Body of pancreas (tissue), 4 donors: Measurements from ENCODE around the gene ITPR2. TPM values are rescaled to one million over a fixed set of nuclear protein-coding genes. Genes with fewer than 3 reads are reported as not detected.
A peak's percentile ranks its signal among the peaks of the same experiment; 100 is the strongest.
"Not testable (repeated sequence)": the region's sequence is repeated elsewhere in the genome, so short reads cannot be mapped to it uniquely, and the experiment has no call there.

ENCODE experiments used
- ATAC-seq: fragments of 150-250 bp; one replicate; pipeline ENCODE4 v1.9.1; 2016
- DNase-seq, 4 donors: peaks; one replicate each; pipeline ENCODE4 v3.0.0-alpha.2; 2019
- H3K27ac ChIP-seq, 4 donors: fragments of 200-600 bp; sonication (generic); 1 replicate in 3 of 4; 2 replicates in 1 of 4; pipeline versions ENCODE4 v1.5.1 to v1.6.1; 2016 to 2019; ENCODE audit warnings: mild to moderate bottlenecking in 1 of 4, mixed read lengths in 1 of 4, moderate library complexity in 1 of 4
- H3K27me3 ChIP-seq, 2 donors: fragments of 200-600 bp; sonication (generic); one replicate each; pipeline ENCODE4 v1.6.0; 2016; ENCODE audit warnings: mild to moderate bottlenecking in 1 of 2
- H3K36me3 ChIP-seq, 2 donors: fragments of 200-600 bp; sonication (generic); replicated peaks in 1 of 2; 2 replicates each; pipeline ENCODE4 v1.5.1; 2016; ENCODE audit warnings: low read depth in 2 of 2; ENCODE audit not compliant: insufficient read depth in 1 of 2
- H3K4me1 ChIP-seq: fragments of 200-600 bp; sonication (generic); one replicate; pipeline ENCODE4 v1.6.0; 2016
- H3K4me3 ChIP-seq, 2 donors: fragments of 200-600 bp; sonication (generic); 1 replicate in 1 of 2; 2 replicates in 1 of 2; pipeline ENCODE4 v1.5.1; 2016 to 2019
- H3K9me3 ChIP-seq, 3 donors: fragments of 200-600 bp; sonication (generic); 1 replicate in 2 of 3; 2 replicates in 1 of 3; pipeline ENCODE4 v1.5.1; 2016
- POLR2A ChIP-seq, 3 donors: fragments of 450-650 bp; IDR thresholded peaks; one replicate each; pipeline ENCODE4 v1.6.1; 2016; ENCODE audit warnings: antibody characterized with exemption in 3 of 3, mild to moderate bottlenecking in 2 of 3
- WGBS, 2 donors: methylation state at CpG; one replicate each; pipeline ENCODE4 v1.1.5; 2017; 5-methylcytosine and 5-hydroxymethylcytosine counted together
- intact Hi-C: fragments of 100-400 bp; cut with DNase I; formaldehyde crosslinking; loops from one replicate; pipeline ENCODE4 v1.15.1; 2023
- total RNA-seq, 2 donors: library from RNA; depleted of rRNA; stranded (reverse); fragments of >200 nt; gene quantifications; one replicate each; pipeline ENCODE4 v1.1.0, GENCODE V29; 2016
- TF ChIP-seq, protein P1 (sequence below), 7 experiments: fragments of 450-650 bp in 4 of 7; fragments of 200-600 bp in 3 of 7; sonication (generic) in 3 of 7; IDR thresholded peaks; one replicate each; pipeline ENCODE4 v1.5.1; 2016 to 2019; ENCODE audit warnings: antibody characterized with exemption in 7 of 7

The ITPR2 gene
- total RNA-seq, 2 donors from 2014 or later: 37.4 to 92.9 TPM

- Histone ChIP-seq H3K27me3 (no peaks in the 10 kb centered on the region), H3K27ac (peak overlapping the region in 2 of 4 donors; percentile 54 to 59), H3K9me3 (no peaks in the 10 kb centered on the region), H3K4me3 (no peak overlapping the region), H3K36me3 (no peaks in the 10 kb centered on the region), H3K4me1 (peaks cover 9% of the 10 kb centered on the region)
- intact Hi-C loops: no loop called here
- DNase-seq (peak; percentile 24 to 59 (median 42)), ATAC-seq (peak; percentile 88)
- WGBS, 2 donors: 53 to 58% methylated on average over 5 of the region's 5 CpGs
- no peak for TF ChIP-seq POLR2A (IDR thresholded peaks at IDR 0.05)
- TF ChIP-seq, protein P1, sequence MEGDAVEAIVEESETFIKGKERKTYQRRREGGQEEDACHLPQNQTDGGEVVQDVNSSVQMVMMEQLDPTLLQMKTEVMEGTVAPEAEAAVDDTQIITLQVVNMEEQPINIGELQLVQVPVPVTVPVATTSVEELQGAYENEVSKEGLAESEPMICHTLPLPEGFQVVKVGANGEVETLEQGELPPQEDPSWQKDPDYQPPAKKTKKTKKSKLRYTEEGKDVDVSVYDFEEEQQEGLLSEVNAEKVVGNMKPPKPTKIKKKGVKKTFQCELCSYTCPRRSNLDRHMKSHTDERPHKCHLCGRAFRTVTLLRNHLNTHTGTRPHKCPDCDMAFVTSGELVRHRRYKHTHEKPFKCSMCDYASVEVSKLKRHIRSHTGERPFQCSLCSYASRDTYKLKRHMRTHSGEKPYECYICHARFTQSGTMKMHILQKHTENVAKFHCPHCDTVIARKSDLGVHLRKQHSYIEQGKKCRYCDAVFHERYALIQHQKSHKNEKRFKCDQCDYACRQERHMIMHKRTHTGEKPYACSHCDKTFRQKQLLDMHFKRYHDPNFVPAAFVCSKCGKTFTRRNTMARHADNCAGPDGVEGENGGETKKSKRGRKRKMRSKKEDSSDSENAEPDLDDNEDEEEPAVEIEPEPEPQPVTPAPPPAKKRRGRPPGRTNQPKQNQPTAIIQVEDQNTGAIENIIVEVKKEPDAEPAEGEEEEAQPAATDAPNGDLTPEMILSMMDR (IDR thresholded peaks at IDR 0.05): no peak
These were observed 513.5 kb downstream of the ITPR2 start for GRCh38 chr12:26319511-26319910.

GRCh38 chr12:26318661-26319068 is 514.3 kb downstream of the ITPR2 start:
- H3K27ac ChIP-seq: peak overlapping the region in 2 of 4 donors; percentile 54 to 59
- H3K36me3 ChIP-seq: no peaks in the 10 kb centered on the region
- 66 to 84% methylated on average over 4 to 5 of the region's 5 CpGs for WGBS, 2 donors
- no peak for TF ChIP-seq POLR2A (IDR thresholded peaks at IDR 0.05)
- TF ChIP-seq, protein P1 (IDR thresholded peaks at IDR 0.05): no peak
- peak; percentile 51 for ATAC-seq
- H3K27me3 ChIP-seq: no peaks in the 10 kb centered on the region
- H3K4me3 ChIP-seq: no peak overlapping the region
- peaks cover 9% of the 10 kb centered on the region for H3K4me1 ChIP-seq
- intact Hi-C loops: no loop called here
- peak in 3 of 4 donors; percentile 29 to 53 (median 34) for DNase-seq
- no peaks in the 10 kb centered on the region for H3K9me3 ChIP-seq

DNA sequence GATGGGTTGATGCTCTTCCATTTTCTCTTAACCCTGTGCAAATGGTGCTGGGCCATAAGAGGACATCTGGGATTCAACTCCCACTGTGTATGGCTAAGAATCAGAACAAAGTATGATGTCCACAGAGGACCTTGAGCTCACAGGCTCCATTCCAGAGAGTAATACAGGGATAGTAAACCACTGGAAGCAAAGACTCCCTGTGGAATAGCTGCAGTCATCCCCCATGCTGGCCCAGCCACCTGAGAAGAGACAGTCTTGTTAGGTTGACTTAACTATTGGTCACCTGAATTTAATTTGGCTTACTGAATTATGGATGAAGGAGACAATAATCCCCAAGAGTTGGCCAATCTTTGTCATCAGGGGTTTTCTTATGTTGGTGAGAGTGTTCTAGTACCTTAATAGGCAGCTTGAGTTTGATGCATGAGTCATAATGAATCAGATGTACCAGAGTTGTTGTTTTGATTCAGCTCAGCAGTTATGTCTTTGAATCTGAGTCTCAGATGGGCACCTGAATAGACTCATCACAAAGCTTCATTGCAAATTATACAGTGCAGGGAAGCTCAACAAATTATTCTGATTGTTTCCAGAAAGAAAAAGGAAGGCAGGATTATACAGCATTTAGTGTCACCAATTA is 514.9 kb downstream of the ITPR2 start:
- no peaks in the 10 kb centered on the region for H3K9me3 ChIP-seq
- TF ChIP-seq, protein P1 (IDR thresholded peaks at IDR 0.05): no peak
- no peak for TF ChIP-seq POLR2A (IDR thresholded peaks at IDR 0.05)
- intact Hi-C loops: no loop called here
- H3K27ac ChIP-seq: peak overlapping the region in 1 of 4 donors; percentile 54
- H3K4me1 ChIP-seq: peaks cover 9% of the 10 kb centered on the region
- no peak for ATAC-seq
- H3K4me3 ChIP-seq: no peak overlapping the region
- no peaks in the 10 kb centered on the region for H3K36me3 ChIP-seq
- no peak for DNase-seq
- H3K27me3 ChIP-seq: no peaks in the 10 kb centered on the region

DNA sequence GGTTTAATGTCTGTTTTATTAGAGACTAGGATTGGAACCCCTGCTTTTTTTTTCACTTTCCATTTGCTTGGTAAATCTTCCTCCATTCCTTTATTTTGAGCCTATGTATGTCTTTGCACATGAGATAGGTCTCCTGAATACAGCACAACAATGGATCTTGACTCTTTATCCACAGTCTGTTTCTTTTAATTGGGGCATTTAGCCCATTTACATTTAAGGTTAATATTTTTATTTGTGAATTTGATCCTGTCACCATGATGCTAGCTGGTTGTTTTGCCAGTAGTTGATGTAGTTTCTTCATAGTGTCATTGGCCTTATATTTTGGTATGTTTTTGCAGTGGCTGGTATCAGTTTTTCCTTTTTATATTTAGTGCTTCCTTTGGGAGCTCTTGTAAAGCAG is 518.9 kb downstream of the ITPR2 start:
- intact Hi-C loops, H3K27me3 ChIP-seq, H3K27ac ChIP-seq, H3K4me3 ChIP-seq, H3K36me3 ChIP-seq, DNase-seq, ATAC-seq, H3K9me3 ChIP-seq, H3K4me1 ChIP-seq: not testable (repeated sequence)

DNA sequence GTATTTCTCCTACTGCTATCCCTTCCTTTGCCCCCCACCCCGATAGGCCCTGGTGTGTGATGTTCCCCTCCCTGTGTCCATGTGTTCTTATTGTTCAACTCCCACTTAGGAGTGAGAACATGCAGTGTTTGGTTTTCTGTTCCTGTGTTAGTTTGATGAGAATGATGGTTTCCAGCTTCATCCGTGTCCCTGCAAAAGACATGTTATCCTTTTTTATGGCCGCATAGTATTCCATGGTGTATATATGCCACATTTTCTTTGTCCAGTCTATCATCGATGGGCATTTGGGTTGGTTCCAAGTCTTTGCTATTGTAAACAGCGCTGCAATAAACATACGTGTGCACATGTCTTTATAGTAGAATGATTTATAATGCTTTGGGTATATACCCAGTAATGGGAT is 522.5 kb downstream of the ITPR2 start:
- H3K27ac ChIP-seq, H3K4me3 ChIP-seq, DNase-seq, H3K36me3 ChIP-seq, H3K9me3 ChIP-seq, H3K4me1 ChIP-seq, ATAC-seq, H3K27me3 ChIP-seq, intact Hi-C loops: not testable (repeated sequence)
- 78 to 94% methylated on average over 6 of the region's 6 CpGs for WGBS, 2 donors

- DNase-seq (no peak), ATAC-seq (no peak)
- intact Hi-C loops: no loop called here
- Histone ChIP-seq H3K4me1 (no peaks in the 10 kb centered on the region), H3K27ac (no peak overlapping the region), H3K9me3 (no peaks in the 10 kb centered on the region), H3K27me3 (no peaks in the 10 kb centered on the region), H3K36me3 (no peaks in the 10 kb centered on the region), H3K4me3 (no peak overlapping the region)
- 48 to 51% methylated on average over 4 of the region's 4 CpGs for WGBS, 2 donors
- TF ChIP-seq POLR2A (IDR thresholded peaks at IDR 0.05): no peak
- TF ChIP-seq, protein P1 (IDR thresholded peaks at IDR 0.05): peak in 2 of 7 experiments; percentile 4 to 20
These were observed 523.4 kb downstream of the ITPR2 start for GRCh38 chr12:26309634-26310033.
